HFFc6 (cell line): ENCODE results near the gene STRN3. TPM values are rescaled to one million over a fixed set of nuclear protein-coding genes. Genes with fewer than 3 reads are reported as not detected.
"Not testable (repeated sequence)": the region's sequence is repeated elsewhere in the genome, so short reads cannot be mapped to it uniquely, and the experiment has no call there.

Experiments
- DNase-seq: peaks from one replicate; pipeline ENCODE4 v3.0.0-alpha.2; 2018
- H3K27ac Mint-ChIP-seq: 2 replicates; pipeline ENCODE4 v1.8.0; 2020; ENCODE audit warnings: mild to moderate bottlenecking, mixed read lengths
- H3K27me3 Mint-ChIP-seq: 2 replicates; pipeline ENCODE4 v1.8.0; 2021; ENCODE audit warnings: mild to moderate bottlenecking, moderate library complexity, mixed read lengths; ENCODE audit not compliant: insufficient read depth
- H3K36me3 Mint-ChIP-seq: 2 replicates; pipeline ENCODE4 v1.8.0; 2021; ENCODE audit warnings: low read depth, mixed read lengths
- H3K4me1 Mint-ChIP-seq: 2 replicates; pipeline ENCODE4 v1.8.0; 2020; ENCODE audit warnings: low read depth, mixed read lengths
- H3K4me3 Mint-ChIP-seq: 2 replicates; pipeline ENCODE4 v1.8.0; 2020; ENCODE audit warnings: mild to moderate bottlenecking, moderate library complexity, mixed read lengths
- H3K9me3 Mint-ChIP-seq: 2 replicates; pipeline ENCODE4 v1.8.0; 2020; ENCODE audit warnings: mild to moderate bottlenecking, mixed read lengths
- CTCF ChIP-seq: fragments of 200-600 bp; sonication (generic); IDR thresholded peaks from 2 replicates; pipeline ENCODE4 v1.5.0; 2021; ENCODE audit warnings: antibody characterized with exemption, mild to moderate bottlenecking
- total RNA-seq, 6 experiments: library from RNA; stranded (reverse); fragmentation: NEBNext Ultra II Directional; extraction: Animal tissue kit (Norgen Biotek cat#: 25700); gene quantifications; 2 replicates in 1 of 6; 3 replicates in 5 of 6; pipeline ENCODE4 v1.2.3, GENCODE V29; 2021

STRN3 gene
- total RNA-seq, 6 experiments from 2014 or later: 34.5 to 40.6 (median 38.6) TPM

GRCh38 chr14:31051511-31051910 is 25.3 kb upstream of the STRN3 start:
- H3K4me1 Mint-ChIP-seq: peaks cover 6% of the 10 kb centered on the region
- no peak overlapping the region for H3K27ac Mint-ChIP-seq
- TF ChIP-seq CTCF: no peak
- H3K9me3 Mint-ChIP-seq: no peaks in the 10 kb centered on the region
- no peak for DNase-seq
- H3K27me3 Mint-ChIP-seq: no peaks in the 10 kb centered on the region
- no peaks in the 10 kb centered on the region; the same call in 1 of the 2 replicates for H3K36me3 Mint-ChIP-seq
- no peak overlapping the region for H3K4me3 Mint-ChIP-seq

- H3K27ac Mint-ChIP-seq: no peak overlapping the region
- no peaks in the 10 kb centered on the region; the same call in 1 of the 2 replicates for H3K36me3 Mint-ChIP-seq
- H3K4me1 Mint-ChIP-seq: peaks cover 6% of the 10 kb centered on the region
- no peak for DNase-seq
- H3K9me3 Mint-ChIP-seq: no peaks in the 10 kb centered on the region
- H3K27me3 Mint-ChIP-seq: no peaks in the 10 kb centered on the region
- TF ChIP-seq CTCF: no peak
- H3K4me3 Mint-ChIP-seq: no peak overlapping the region
Observed at GRCh38 chr14:31051023-31051422, 24.8 kb upstream of the STRN3 start.

GRCh38 chr14:31047503-31047902 is 21.3 kb upstream of the STRN3 start:
- H3K27ac Mint-ChIP-seq: no peak overlapping the region
- H3K4me3 Mint-ChIP-seq: no peak overlapping the region
- DNase-seq: no peak
- H3K27me3 Mint-ChIP-seq: no peaks in the 10 kb centered on the region; the same call in 1 of the 2 replicates
- TF ChIP-seq CTCF: no peak
- H3K36me3 Mint-ChIP-seq: no peaks in the 10 kb centered on the region; the same call in 1 of the 2 replicates
- peaks cover 14% of the 10 kb centered on the region for H3K4me1 Mint-ChIP-seq
- H3K9me3 Mint-ChIP-seq: no peaks in the 10 kb centered on the region

- H3K27me3 Mint-ChIP-seq: no peaks in the 10 kb centered on the region; the same call in 1 of the 2 replicates
- peaks cover 14% of the 10 kb centered on the region for H3K4me1 Mint-ChIP-seq
- no peaks in the 10 kb centered on the region for H3K9me3 Mint-ChIP-seq
- TF ChIP-seq CTCF: no peak
- H3K36me3 Mint-ChIP-seq: no peaks in the 10 kb centered on the region; the same call in 1 of the 2 replicates
- DNase-seq: no peak
- H3K27ac Mint-ChIP-seq: no peak overlapping the region
- no peak overlapping the region for H3K4me3 Mint-ChIP-seq
Observed at GRCh38 chr14:31045501-31046080, 19.4 kb upstream of the STRN3 start.

- no peaks in the 10 kb centered on the region; the same call in 1 of the 2 replicates for H3K36me3 Mint-ChIP-seq
- no peaks in the 10 kb centered on the region for H3K9me3 Mint-ChIP-seq
- no peak for TF ChIP-seq CTCF
- no peak overlapping the region for H3K27ac Mint-ChIP-seq
- peaks cover 12% of the 10 kb centered on the region for H3K4me1 Mint-ChIP-seq
- DNase-seq: no peak
- H3K27me3 Mint-ChIP-seq: no peaks in the 10 kb centered on the region; the same call in 1 of the 2 replicates
- no peak overlapping the region for H3K4me3 Mint-ChIP-seq
Observed at GRCh38 chr14:31043379-31043778, 17.2 kb upstream of the STRN3 start.

- not testable (repeated sequence) for H3K4me3 Mint-ChIP-seq, H3K9me3 Mint-ChIP-seq, H3K27ac Mint-ChIP-seq, H3K36me3 Mint-ChIP-seq, H3K27me3 Mint-ChIP-seq, DNase-seq
- H3K4me1 Mint-ChIP-seq: peaks cover 16% of the 10 kb centered on the region
Observed at GRCh38 chr14:31042893-31043292, 16.7 kb upstream of the STRN3 start.
